Chondrocyte (in vitro differentiated cells): ENCODE data around the gene COL25A1. TPM values are rescaled to one million over a fixed set of nuclear protein-coding genes. Genes with fewer than 3 reads are reported as not detected.

Experiments used
- DNase-seq: peaks from one replicate; pipeline ENCODE4 v3.0.0; 2021; ENCODE audit warnings: mixed read lengths, low spot score
- H3K27ac Mint-ChIP-seq: one replicate; pipeline ENCODE4 v1.8.0; 2021; ENCODE audit warnings: mild to moderate bottlenecking, moderate library complexity, mixed read lengths; ENCODE audit not compliant: unreplicated experiment
- H3K27me3 Mint-ChIP-seq: 2 replicates; pipeline ENCODE4 v1.8.0; 2021; ENCODE audit warnings: low read depth, mixed read lengths
- H3K36me3 Mint-ChIP-seq: 2 replicates; pipeline ENCODE4 v1.8.0; 2021; ENCODE audit warnings: low read depth, mixed read lengths
- H3K4me1 Mint-ChIP-seq: 2 replicates; pipeline ENCODE4 v1.8.0; 2021; ENCODE audit warnings: low read depth, mild to moderate bottlenecking, mixed read lengths
- H3K4me3 Mint-ChIP-seq: one replicate; pipeline ENCODE4 v1.8.0; 2021; ENCODE audit warnings: mild to moderate bottlenecking, moderate library complexity, mixed read lengths; ENCODE audit not compliant: unreplicated experiment
- H3K9me3 Mint-ChIP-seq: 2 replicates; pipeline ENCODE4 v1.8.0; 2021; ENCODE audit warnings: low read depth, mixed read lengths
- CTCF ChIP-seq: fragments of 200-600 bp; sonication (generic); IDR thresholded peaks from 2 replicates; pipeline ENCODE4 v1.5.0; 2021; ENCODE audit warnings: antibody characterized with exemption, mild to moderate bottlenecking, moderate library complexity
- total RNA-seq: library from RNA; stranded (reverse); gene quantifications from 3 replicates; pipeline ENCODE4 v1.2.1, GENCODE V29; 2021

The COL25A1 gene
- total RNA-seq, 1 donor from 2014 or later: 0.45 TPM

- no peaks in the 10 kb centered on the region for H3K27me3 Mint-ChIP-seq
- no peak for TF ChIP-seq CTCF
- no peaks in the 10 kb centered on the region for H3K36me3 Mint-ChIP-seq
- H3K4me3 Mint-ChIP-seq: no peak overlapping the region
- DNase-seq: no peak
- H3K27ac Mint-ChIP-seq: no peak overlapping the region
- H3K9me3 Mint-ChIP-seq: no peaks in the 10 kb centered on the region
- no peaks in the 10 kb centered on the region for H3K4me1 Mint-ChIP-seq
Observed at GRCh38 chr4:109171070-109171469, 131.4 kb downstream of the COL25A1 start.

- H3K9me3 Mint-ChIP-seq: peaks cover 3% of the 10 kb centered on the region
- H3K4me1 Mint-ChIP-seq: peaks cover 3% of the 10 kb centered on the region
- no peak for DNase-seq
- H3K36me3 Mint-ChIP-seq: no peaks in the 10 kb centered on the region
- no peak overlapping the region for H3K4me3 Mint-ChIP-seq
- TF ChIP-seq CTCF: no peak
- H3K27ac Mint-ChIP-seq: no peak overlapping the region
- H3K27me3 Mint-ChIP-seq: no peaks in the 10 kb centered on the region
Observed at GRCh38 chr4:109169170-109169569, 133.3 kb downstream of the COL25A1 start.

GRCh38 chr4:109166586-109166985, 135.9 kb downstream of the COL25A1 start:
- Mint-ChIP-seq H3K4me1 (peaks cover 6% of the 10 kb centered on the region), H3K9me3 (peaks cover 3% of the 10 kb centered on the region), H3K27ac (no peak overlapping the region), H3K36me3 (no peaks in the 10 kb centered on the region), H3K4me3 (no peak overlapping the region), H3K27me3 (no peaks in the 10 kb centered on the region)
- no peak for TF ChIP-seq CTCF
- no peak for DNase-seq

- Mint-ChIP-seq H3K36me3 (no peaks in the 10 kb centered on the region), H3K9me3 (peaks cover 3% of the 10 kb centered on the region), H3K4me1 (peaks cover 6% of the 10 kb centered on the region), H3K27me3 (no peaks in the 10 kb centered on the region), H3K27ac (no peak overlapping the region), H3K4me3 (no peak overlapping the region)
- no peak for DNase-seq
- no peak for TF ChIP-seq CTCF
Observed at GRCh38 chr4:109166126-109166525, 136.3 kb downstream of the COL25A1 start.

- DNase-seq: no peak
Observed at GRCh38 chr4:109164011-109164410, 138.4 kb downstream of the COL25A1 start.

More at GRCh38 chr4:109164011-109164410, 138.4 kb downstream of the COL25A1 start:
- Mint-ChIP-seq H3K4me1 (peaks cover 6% of the 10 kb centered on the region), H3K27me3 (no peaks in the 10 kb centered on the region), H3K36me3 (no peaks in the 10 kb centered on the region), H3K27ac (no peak overlapping the region), H3K4me3 (no peak overlapping the region), H3K9me3 (peaks cover 3% of the 10 kb centered on the region)
- TF ChIP-seq CTCF: no peak
